ENCODE results near the gene SLC14A1. TPM values are rescaled to one million over a fixed set of nuclear protein-coding genes. Genes with fewer than 3 reads are reported as not detected.

SLC14A1 gene
- total and polyA plus RNA-seq, 2 of the 8 experiments (the other 6 are each of a cell fraction or from before 2014, with no cell fraction given): 0.18 TPM; not detected in 1

- CTCF ChIA-PET (ENCODE audit: partially characterized antibody): interaction anchor here (1.2 to 1.6 kb wide), 3 partner anchors 10 to 170 kb away, joined by 3 to 6 read pairs (median 3); no protein-coding TSS in a partner anchor
Measured at GRCh38 chr18:45680066-45680690, 43.8 kb upstream of the SLC14A1 start.

More at GRCh38 chr18:45680066-45680690, 43.8 kb upstream of the SLC14A1 start:
- no peak overlapping the region for H3K4ac ChIP-seq (replicated peaks; ENCODE audit: insufficient read length, low read depth, low read length)
- H4K20me1 ChIP-seq (replicated peaks in 1 of 2; ENCODE audit: control insufficient read depth in 1 of 2, insufficient read depth in 2 of 2, low read length in 2 of 2): no peaks in the 10 kb centered on the region
- H3K27me3 ChIP-seq (replicated peaks in 1 of 4; ENCODE audit: control insufficient read depth in 3 of 4, extremely low read depth in 1 of 4, insufficient read depth in 3 of 4, low read length in 3 of 4): no peaks in the 10 kb centered on the region
- no peak overlapping the region for H4K8ac ChIP-seq (ENCODE audit: extremely low read depth, insufficient read depth, low read length)
- 88% methylated on average over 6 of the region's 6 CpGs; no CpG with 5 or more reads in 1 of the 2 experiments for WGBS, 2 experiments (ENCODE audit: extremely low coverage in 1 of 2, insufficient coverage in 1 of 2, insufficient read length in 1 of 2, insufficient replicate concordance in 2 of 2, low coverage in 1 of 2, low lambda C conversion rate in 2 of 2, missing lambda C conversion rate in 1 of 2)
- no peak overlapping the region for H4K91ac ChIP-seq (replicated peaks; ENCODE audit: insufficient read length, low read length)
- no peak for FAIRE-seq
- H3K9me3 ChIP-seq (ENCODE audit: insufficient read depth in 2 of 2, low read depth in 1 of 2, low read length in 1 of 2): no peaks in the 10 kb centered on the region
- H3K23me2 ChIP-seq (ENCODE audit: low read depth, low read length): no peaks in the 10 kb centered on the region
- H3K9ac ChIP-seq (replicated peaks in 1 of 4; ENCODE audit: extremely low read depth in 1 of 4, low read depth in 3 of 4, low read length in 3 of 4): no peak overlapping the region
- H3K18ac ChIP-seq (ENCODE audit: extremely low read depth, low read length): no peak overlapping the region
- no peak overlapping the region for H2AFZ ChIP-seq (ENCODE audit: low read length)
- no peak overlapping the region for H3K23ac ChIP-seq (ENCODE audit: insufficient read length)
- no peak overlapping the region for H2BK5ac ChIP-seq (ENCODE audit: low read depth, low read length)
- H2BK15ac ChIP-seq (ENCODE audit: low read length): no peak overlapping the region
- POLR2A ChIA-PET (ENCODE audit: partially characterized antibody): no interaction called here
- no peak overlapping the region for H2AK5ac ChIP-seq (ENCODE audit: low read depth, low read length)
- no peaks in the 10 kb centered on the region for H3K79me1 ChIP-seq (ENCODE audit: low read depth, low read length)
- no peak overlapping the region for H3K27ac ChIP-seq (ENCODE audit: low read depth, low read length)
- H4K5ac ChIP-seq (ENCODE audit: insufficient read length, low read depth, low read length): no peak overlapping the region
- H3K79me2 ChIP-seq (ENCODE audit: control insufficient read depth in 1 of 2, insufficient read depth in 2 of 2, low read length in 2 of 2): no peaks in the 10 kb centered on the region
- no peak overlapping the region for H3K56ac ChIP-seq (replicated peaks; ENCODE audit: insufficient read length, low read depth, low read length)
- no peak overlapping the region for H2BK20ac ChIP-seq (ENCODE audit: low read length)
- H2BK120ac ChIP-seq (replicated peaks; ENCODE audit: low read depth, low read length): no peak overlapping the region
- no peak for TF ChIP-seq POU5F1 (IDR thresholded peaks at IDR 0.05; ENCODE audit: low read depth, low read length)
- no peak for TF ChIP-seq MAFK (IDR thresholded peaks at IDR 0.05; ENCODE audit: low read depth, low read length)
- TF ChIP-seq TEAD4 (IDR thresholded peaks at IDR 0.05; ENCODE audit: low read depth, low read length): no peak
- TF ChIP-seq TCF12 (IDR thresholded peaks at IDR 0.05; ENCODE audit: low read depth, low read length): no peak
- TF ChIP-seq CEBPB (IDR thresholded peaks at IDR 0.05; ENCODE audit: low read depth, low read length): no peak
- H3K36me3 ChIP-seq (ENCODE audit: control insufficient read depth in 2 of 4, insufficient read depth in 4 of 4, low read length in 3 of 4): no peaks in the 10 kb centered on the region
- H3K14ac ChIP-seq (ENCODE audit: insufficient read length): no peak overlapping the region
- no peak overlapping the region for H3K4me3 ChIP-seq (ENCODE audit: extremely low read depth in 1 of 4, insufficient read depth in 2 of 4, low read depth in 3 of 4, low read length in 4 of 4)
- H3K4me2 ChIP-seq (ENCODE audit: insufficient read depth in 1 of 2, low read depth in 2 of 2, low read length in 2 of 2): no peak overlapping the region
- no peak overlapping the region for H2BK12ac ChIP-seq (ENCODE audit: low read depth, low read length)
- no peak for DNase-seq (ENCODE audit: low read depth in 1 of 2, low spot score in 2 of 2)
- peaks cover 0 to 2% (median 0%) of the 10 kb centered on the region in 4 experiments; a peak in 1 of 7 replicates for H3K4me1 ChIP-seq (replicated peaks in 1 of 4; ENCODE audit: control insufficient read depth in 3 of 4, insufficient read depth in 4 of 4, low read length in 3 of 4)
